PC-3 (cell line): ENCODE measurements around the gene FGFR3. TPM values are rescaled to one million over a fixed set of nuclear protein-coding genes. Genes with fewer than 3 reads are reported as not detected.

Experiments
- ATAC-seq: fragments of 200-7000 bp; cut with Tn5 transposase; 2 replicates; pipeline ENCODE4 v1.9.1; 2020; ENCODE audit warnings: mild to moderate bottlenecking, moderate library complexity
- BruUV-seq: library from RNA; stranded (reverse); fragments of 400-500 nt; replicated peaks from 2 replicates; lab custom pipeline; 2021; lab: Mats Ljungman, UMichigan
- CTCF ChIA-PET: fragments of 300-600 bp; sonication (Branson Sonifier 250); formaldehyde crosslinking; loops from one replicate; lab custom pipeline; 2022; ENCODE audit warnings: antibody characterized with exemption; lab: Charles Lee
- POLR2A ChIA-PET: fragments of 300-600 bp; sonication (Branson Sonifier 250); formaldehyde crosslinking; loops from one replicate; lab custom pipeline; 2022; ENCODE audit warnings: antibody characterized with exemption; ENCODE audit not compliant: unreplicated experiment; lab: Charles Lee
- DNase-seq: peaks from one replicate; pipeline ENCODE4 v3.0.0-alpha.2; 2015
- H2AFZ ChIP-seq: fragments of 300-600 bp; sonication (generic); 2 replicates; pipeline ENCODE4 v1.6.0; 2016; ENCODE audit warnings: antibody characterized with exemption, low read length
- H3F3A ChIP-seq: fragments of 300-600 bp; sonication (generic); one replicate; pipeline ENCODE4 v1.6.0; 2017; ENCODE audit warnings: antibody characterized with exemption, low read length, control low read depth, mild to moderate bottlenecking; ENCODE audit not compliant: unreplicated experiment
- H3K27ac ChIP-seq: fragments of 300-600 bp; sonication (generic); 2 replicates; pipeline ENCODE4 v1.5.1; 2016; ENCODE audit warnings: mild to moderate bottlenecking, low read length
- H3K27me3 ChIP-seq: fragments of 300-600 bp; sonication (generic); 2 replicates; pipeline ENCODE4 v1.6.1; 2016; ENCODE audit warnings: low read length, mixed read lengths
- H3K36me3 ChIP-seq: fragments of 300-600 bp; sonication (generic); 2 replicates; pipeline ENCODE4 v1.6.1; 2016; ENCODE audit warnings: low read depth, mixed run types, low read length, mixed read lengths
- H3K4me1 ChIP-seq: fragments of 300-600 bp; sonication (generic); 2 replicates; pipeline ENCODE4 v1.5.1; 2016; ENCODE audit warnings: low read length; ENCODE audit not compliant: insufficient read depth
- H3K4me2 ChIP-seq: fragments of 300-600 bp; sonication (generic); 2 replicates; pipeline ENCODE4 v1.6.0; 2016; ENCODE audit warnings: low read length
- H3K4me3 ChIP-seq: fragments of 300-600 bp; sonication (generic); 2 replicates; pipeline ENCODE4 v1.5.1; 2016; ENCODE audit warnings: mild to moderate bottlenecking, low read length, mixed read lengths
- H3K79me2 ChIP-seq: fragments of 300-600 bp; sonication (generic); 2 replicates; pipeline ENCODE4 v1.6.1; 2017; ENCODE audit warnings: low read length, mixed read lengths
- H3K9ac ChIP-seq: fragments of 300-600 bp; sonication (generic); 2 replicates; pipeline ENCODE4 v1.6.0; 2016; ENCODE audit warnings: mild to moderate bottlenecking, low read length
- H3K9me2 ChIP-seq: fragments of 300-600 bp; sonication (generic); replicated peaks from 2 replicates; pipeline ENCODE4 v1.6.1; 2016; ENCODE audit warnings: mixed run types, low read length, mixed read lengths
- H3K9me3 ChIP-seq: fragments of 300-600 bp; sonication (generic); 2 replicates; pipeline ENCODE4 v1.6.1; 2016; ENCODE audit warnings: low read length, mixed read lengths
- H4K20me1 ChIP-seq: fragments of 300-600 bp; sonication (generic); 2 replicates; pipeline ENCODE4 v1.6.1; 2016; ENCODE audit warnings: low read length, mixed read lengths
- EZH2 ChIP-seq: fragments of 300-600 bp; sonication (generic); IDR thresholded peaks from one replicate; pipeline ENCODE4 v1.6.1; 2017; ENCODE audit warnings: antibody characterized with exemption, mild to moderate bottlenecking, low read length; ENCODE audit not compliant: unreplicated experiment
- EZH2phosphoT487 ChIP-seq: fragments of 300-600 bp; sonication (generic); IDR thresholded peaks from 2 replicates; pipeline ENCODE4 v1.6.1; 2018; ENCODE audit warnings: mild to moderate bottlenecking, antibody characterized with exemption, low read length, borderline replicate concordance
- intact Hi-C: fragments of 100-400 bp; cut with micrococcal nuclease; formaldehyde crosslinking; loops from 2 replicates; pipeline ENCODE4 v1.9.0; 2023
- total RNA-seq: library from RNA; depleted of rRNA; stranded (reverse); fragments of >200 nt; gene quantifications from 2 replicates; pipeline ENCODE4 v1.2.3, GENCODE V29; 2014
- TF ChIP-seq, protein P1 (sequence below): fragments of 300-600 bp; sonication (generic); conservative IDR thresholded peaks from 2 replicates; pipeline ENCODE4 v1.5.1; 2017; ENCODE audit warnings: antibody characterized with exemption, low read depth, mild to moderate bottlenecking, low read length

Gene FGFR3
- total RNA-seq, 1 experiment from 2014 or later, result 0.11 TPM

DNA sequence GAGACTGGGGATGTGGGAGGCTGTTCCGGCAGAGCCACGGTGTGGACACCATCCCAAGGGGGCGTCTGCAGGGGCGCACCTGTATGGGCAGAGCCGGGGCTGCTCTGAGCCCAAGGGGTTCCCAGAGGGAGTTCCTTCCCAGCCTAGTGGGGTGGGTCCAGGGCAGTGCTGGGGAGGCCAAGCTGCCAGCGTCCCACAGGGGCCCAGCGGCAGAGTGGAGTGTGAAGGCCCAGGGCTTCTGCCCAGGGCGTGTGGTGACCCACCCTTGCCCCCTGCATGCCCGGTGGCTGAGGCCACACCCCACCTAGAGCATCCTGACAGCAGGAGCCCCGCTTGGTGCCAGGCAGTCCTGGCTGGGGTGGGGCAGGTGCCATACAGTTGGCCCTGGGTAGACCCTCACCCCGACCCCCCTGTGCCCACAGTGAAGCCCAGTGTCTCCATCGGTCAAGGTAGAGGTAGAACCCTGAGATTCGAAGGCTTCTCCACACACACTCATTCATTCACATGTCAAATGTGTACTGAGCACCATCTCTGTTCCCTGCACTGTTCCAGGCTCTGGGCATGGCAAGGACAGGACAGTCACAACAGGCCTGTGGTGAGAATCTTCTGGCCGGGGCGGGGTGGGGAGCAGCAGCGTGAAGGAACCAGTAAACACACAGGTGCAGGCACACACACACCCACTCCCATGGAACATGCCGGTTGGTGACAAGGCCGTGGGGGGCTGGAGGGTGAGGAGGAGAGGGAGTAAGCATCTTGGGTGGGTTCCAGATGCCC is 42.5 kb upstream of the FGFR3 start:
- no peak for DNase-seq
- no TSS peak for BruUV-seq
- no peak for ATAC-seq
- ChIA-PET POLR2A (no interaction called here), CTCF (no interaction called here)
- Histone ChIP-seq H3K9me3 (no peaks in the 10 kb centered on the region), H3K4me3 (no peak overlapping the region), H4K20me1 (no peaks in the 10 kb centered on the region), H3K27me3 (no peaks in the 10 kb centered on the region), H3K9me2 (no peaks in the 10 kb centered on the region), H2AFZ (no peak overlapping the region), H3K27ac (no peak overlapping the region), H3K9ac (no peak overlapping the region), H3K4me2 (no peak overlapping the region), H3F3A (no peaks in the 10 kb centered on the region), H3K4me1 (no peaks in the 10 kb centered on the region), H3K79me2 (no peaks in the 10 kb centered on the region), H3K36me3 (no peaks in the 10 kb centered on the region)
- intact Hi-C loops, result no loop called here
- no peak for TF ChIP-seq EZH2phosphoT487
- TF ChIP-seq EZH2, result no peak
- TF ChIP-seq, protein P1, sequence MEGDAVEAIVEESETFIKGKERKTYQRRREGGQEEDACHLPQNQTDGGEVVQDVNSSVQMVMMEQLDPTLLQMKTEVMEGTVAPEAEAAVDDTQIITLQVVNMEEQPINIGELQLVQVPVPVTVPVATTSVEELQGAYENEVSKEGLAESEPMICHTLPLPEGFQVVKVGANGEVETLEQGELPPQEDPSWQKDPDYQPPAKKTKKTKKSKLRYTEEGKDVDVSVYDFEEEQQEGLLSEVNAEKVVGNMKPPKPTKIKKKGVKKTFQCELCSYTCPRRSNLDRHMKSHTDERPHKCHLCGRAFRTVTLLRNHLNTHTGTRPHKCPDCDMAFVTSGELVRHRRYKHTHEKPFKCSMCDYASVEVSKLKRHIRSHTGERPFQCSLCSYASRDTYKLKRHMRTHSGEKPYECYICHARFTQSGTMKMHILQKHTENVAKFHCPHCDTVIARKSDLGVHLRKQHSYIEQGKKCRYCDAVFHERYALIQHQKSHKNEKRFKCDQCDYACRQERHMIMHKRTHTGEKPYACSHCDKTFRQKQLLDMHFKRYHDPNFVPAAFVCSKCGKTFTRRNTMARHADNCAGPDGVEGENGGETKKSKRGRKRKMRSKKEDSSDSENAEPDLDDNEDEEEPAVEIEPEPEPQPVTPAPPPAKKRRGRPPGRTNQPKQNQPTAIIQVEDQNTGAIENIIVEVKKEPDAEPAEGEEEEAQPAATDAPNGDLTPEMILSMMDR, result no peak

DNA sequence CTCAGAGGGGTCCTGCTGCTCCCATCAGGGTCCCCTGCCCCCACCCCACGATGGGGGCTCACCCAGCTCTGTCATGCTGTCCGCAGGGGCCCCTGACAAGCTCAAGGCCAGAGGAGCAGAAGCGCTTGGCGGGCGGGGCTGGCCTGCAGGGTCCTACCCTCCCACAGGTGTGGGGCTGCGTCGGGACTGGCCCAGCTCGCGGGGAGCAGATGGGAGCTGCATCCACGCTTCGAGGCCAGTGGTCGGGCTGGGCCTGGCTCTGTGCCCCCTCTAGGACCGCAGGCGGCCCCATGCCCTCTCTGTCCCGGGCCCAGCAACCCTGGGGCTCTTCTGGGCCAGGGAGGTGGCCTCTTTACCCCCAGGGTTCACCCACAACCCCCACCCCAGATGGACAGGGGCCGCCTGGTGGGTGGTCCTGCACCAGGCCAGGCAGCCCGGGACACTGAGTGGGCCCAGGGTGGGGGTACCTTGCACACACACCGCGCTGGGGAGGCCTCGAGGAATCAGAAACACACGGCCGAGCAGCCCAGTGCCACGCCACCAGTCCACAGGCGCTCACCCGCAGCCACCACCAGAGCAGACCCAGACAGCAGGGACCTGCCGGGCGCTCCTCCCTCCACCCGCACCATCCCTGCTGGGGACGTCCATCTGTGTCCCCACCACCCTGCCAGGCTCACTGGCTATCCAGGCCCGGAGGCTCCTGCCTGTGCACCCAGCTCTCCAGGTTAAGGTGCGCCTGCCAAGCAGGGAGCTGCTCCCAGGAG is 41.8 kb upstream of the FGFR3 start:
- H4K20me1 ChIP-seq, result no peaks in the 10 kb centered on the region
- no peaks in the 10 kb centered on the region for H3K4me1 ChIP-seq
- no peaks in the 10 kb centered on the region for H3K79me2 ChIP-seq
- no peak for ATAC-seq
- no peak overlapping the region for H2AFZ ChIP-seq
- DNase-seq, result no peak
- no peaks in the 10 kb centered on the region for H3K9me2 ChIP-seq
- no TSS peak for BruUV-seq
- CTCF ChIA-PET, result no interaction called here
- H3F3A ChIP-seq, result no peaks in the 10 kb centered on the region
- no peaks in the 10 kb centered on the region for H3K36me3 ChIP-seq
- H3K9ac ChIP-seq, result no peak overlapping the region
- no peak overlapping the region for H3K27ac ChIP-seq
- H3K9me3 ChIP-seq, result no peaks in the 10 kb centered on the region
- intact Hi-C loops, result no loop called here
- POLR2A ChIA-PET, result no interaction called here
- no peak overlapping the region for H3K4me3 ChIP-seq
- no peak for TF ChIP-seq EZH2
- no peak for TF ChIP-seq EZH2phosphoT487
- TF ChIP-seq, protein P1, result no peak
- H3K27me3 ChIP-seq, result no peaks in the 10 kb centered on the region
- no peak overlapping the region for H3K4me2 ChIP-seq

DNA sequence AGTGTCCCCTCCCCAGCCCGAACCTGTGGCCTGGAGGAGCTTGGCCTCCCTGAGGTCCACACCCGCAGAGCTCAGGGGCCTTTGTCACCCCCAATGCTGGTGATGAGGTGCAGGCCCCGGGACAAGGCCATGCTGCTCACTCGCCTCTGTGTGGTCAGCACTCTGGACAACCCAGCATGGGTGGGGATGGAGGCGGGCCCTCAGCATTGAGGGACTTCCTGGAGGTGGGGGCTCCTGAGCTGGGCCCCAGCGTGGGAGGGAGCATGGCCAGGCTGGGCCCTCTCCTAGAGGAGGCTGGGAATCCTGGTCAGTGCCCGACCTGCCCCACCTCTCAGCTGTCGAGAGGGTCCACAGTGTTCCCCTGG is 41.2 kb upstream of the FGFR3 start:
- Histone ChIP-seq H2AFZ (no peak overlapping the region), H4K20me1 (no peaks in the 10 kb centered on the region), H3K27ac (no peak overlapping the region), H3K9ac (no peak overlapping the region), H3K9me2 (no peaks in the 10 kb centered on the region), H3K4me3 (no peak overlapping the region), H3K27me3 (no peaks in the 10 kb centered on the region), H3K9me3 (no peaks in the 10 kb centered on the region), H3K36me3 (no peaks in the 10 kb centered on the region), H3K79me2 (no peaks in the 10 kb centered on the region), H3K4me1 (no peaks in the 10 kb centered on the region), H3F3A (no peaks in the 10 kb centered on the region), H3K4me2 (no peak overlapping the region)
- intact Hi-C loops, result no loop called here
- CTCF ChIA-PET, result no interaction called here
- POLR2A ChIA-PET, result no interaction called here
- DNase-seq (no peak), ATAC-seq (no peak)
- no TSS peak for BruUV-seq
- TF ChIP-seq EZH2phosphoT487 (no peak), EZH2 (no peak)
- TF ChIP-seq, protein P1, result no peak
